Colonic mucosa (tissue), 4 donors: ENCODE measurements around the gene SLC29A3. TPM values are rescaled to one million over a fixed set of nuclear protein-coding genes. Genes with fewer than 3 reads are reported as not detected.
A peak's percentile ranks its signal among the peaks of the same experiment; 100 is the strongest.

Experiments
- DNase-seq: peaks from one replicate; pipeline ENCODE4 v3.0.0-alpha.2; 2020
- H3K27ac ChIP-seq: fragments of 200-600 bp; one replicate; pipeline ENCODE4 v1.8.0; 2021
- H3K27me3 ChIP-seq: fragments of 200-600 bp; one replicate; pipeline ENCODE4 v1.8.0; 2021
- H3K36me3 ChIP-seq: fragments of 200-600 bp; one replicate; pipeline ENCODE4 v1.8.0; 2021
- H3K4me1 ChIP-seq: fragments of 200-600 bp; one replicate; pipeline ENCODE4 v1.8.0; 2021; ENCODE audit warnings: mild to moderate bottlenecking
- H3K4me3 ChIP-seq: fragments of 200-600 bp; one replicate; pipeline ENCODE4 v1.8.0; 2021
- H3K9ac ChIP-seq, 2 donors: one replicate each; pipeline ENCODE4 v1.7.0; 2013; ENCODE audit warnings: control low read depth in 2 of 2, low read depth in 2 of 2, low read length in 2 of 2
- H3K9me3 ChIP-seq: fragments of 200-600 bp; one replicate; pipeline ENCODE4 v1.8.0; 2021
- intact Hi-C: fragments of 100-400 bp; cut with DNase I; formaldehyde crosslinking; loops from one replicate; pipeline ENCODE4 v1.14.1; 2022
- total RNA-seq, 2 donors: library from RNA; stranded (reverse); fragmentation: NEBNext Ultra II Directional in 1 of 2; extraction: Animal tissue kit (Norgen Biotek cat#: 25700) in 1 of 2; gene quantifications; one replicate each; pipeline ENCODE4 v1.2.1, GENCODE V29; 2021
- TF ChIP-seq, protein P1 (sequence below): fragments of 200-600 bp; IDR thresholded peaks from one replicate; pipeline ENCODE4 v1.8.0; 2022; ENCODE audit warnings: antibody characterized with exemption, mild to moderate bottlenecking
- donor health status: healthy.
- donor health status: DM: no; HTN: no; CAD: no.
- donor health status: DM: no; HTN: no; CAD: no.

SLC29A3 gene
- total RNA-seq, 2 donors from 2014 or later = 3.8 to 6.5 TPM

DNA sequence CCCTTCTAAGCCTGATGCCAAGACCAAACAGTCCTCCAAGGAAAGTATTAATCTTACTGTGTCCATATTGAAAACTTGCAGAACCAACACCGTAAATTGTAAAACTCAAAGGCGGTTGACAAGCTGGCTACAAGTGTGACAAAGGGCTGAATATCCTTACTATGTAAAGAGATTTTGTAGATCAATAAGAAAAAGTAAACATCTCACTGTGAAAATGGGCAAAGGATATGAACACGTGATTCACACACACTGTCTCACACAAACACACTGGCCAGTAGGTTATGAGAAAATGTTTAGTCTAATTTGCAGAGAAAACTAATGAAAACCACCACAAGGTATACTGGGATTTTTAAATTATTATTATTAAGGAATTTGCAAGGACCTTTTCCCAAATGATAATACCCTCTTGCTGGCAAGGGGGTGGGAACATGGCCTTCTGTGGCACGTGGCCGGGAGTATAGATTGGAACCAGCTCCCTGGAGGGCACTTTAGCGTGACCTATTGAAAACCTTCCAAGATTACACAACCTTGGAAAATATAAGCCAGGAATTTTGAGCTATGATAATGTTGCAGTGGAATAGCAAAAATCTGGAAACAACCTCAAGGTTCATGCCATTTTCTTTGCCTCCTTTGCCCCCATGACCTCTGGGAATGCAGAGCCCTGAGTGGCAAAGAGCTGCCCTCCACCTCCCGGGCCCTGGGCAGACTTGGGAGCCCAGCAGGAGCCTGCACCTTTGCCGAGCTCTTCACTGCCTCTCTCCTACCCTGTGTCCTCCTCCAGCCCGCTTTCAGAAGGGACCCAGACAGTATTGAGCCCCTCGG lies 26.2 kb upstream of the SLC29A3 start:
- TF ChIP-seq, protein P1, sequence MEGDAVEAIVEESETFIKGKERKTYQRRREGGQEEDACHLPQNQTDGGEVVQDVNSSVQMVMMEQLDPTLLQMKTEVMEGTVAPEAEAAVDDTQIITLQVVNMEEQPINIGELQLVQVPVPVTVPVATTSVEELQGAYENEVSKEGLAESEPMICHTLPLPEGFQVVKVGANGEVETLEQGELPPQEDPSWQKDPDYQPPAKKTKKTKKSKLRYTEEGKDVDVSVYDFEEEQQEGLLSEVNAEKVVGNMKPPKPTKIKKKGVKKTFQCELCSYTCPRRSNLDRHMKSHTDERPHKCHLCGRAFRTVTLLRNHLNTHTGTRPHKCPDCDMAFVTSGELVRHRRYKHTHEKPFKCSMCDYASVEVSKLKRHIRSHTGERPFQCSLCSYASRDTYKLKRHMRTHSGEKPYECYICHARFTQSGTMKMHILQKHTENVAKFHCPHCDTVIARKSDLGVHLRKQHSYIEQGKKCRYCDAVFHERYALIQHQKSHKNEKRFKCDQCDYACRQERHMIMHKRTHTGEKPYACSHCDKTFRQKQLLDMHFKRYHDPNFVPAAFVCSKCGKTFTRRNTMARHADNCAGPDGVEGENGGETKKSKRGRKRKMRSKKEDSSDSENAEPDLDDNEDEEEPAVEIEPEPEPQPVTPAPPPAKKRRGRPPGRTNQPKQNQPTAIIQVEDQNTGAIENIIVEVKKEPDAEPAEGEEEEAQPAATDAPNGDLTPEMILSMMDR = no peak
- H3K9ac ChIP-seq = no peak overlapping the region
- no peaks in the 10 kb centered on the region for H3K9me3 ChIP-seq
- intact Hi-C loops = no loop called here
- DNase-seq = no peak
- no peak overlapping the region for H3K4me3 ChIP-seq
- H3K27ac ChIP-seq = no peak overlapping the region
- no peaks in the 10 kb centered on the region for H3K36me3 ChIP-seq
- H3K4me1 ChIP-seq = no peaks in the 10 kb centered on the region
- H3K27me3 ChIP-seq = no peaks in the 10 kb centered on the region

- Histone ChIP-seq H3K9ac (no peak overlapping the region), H3K4me3 (no peak overlapping the region), H3K36me3 (no peaks in the 10 kb centered on the region), H3K27ac (no peak overlapping the region), H3K27me3 (no peaks in the 10 kb centered on the region), H3K9me3 (no peaks in the 10 kb centered on the region), H3K4me1 (no peaks in the 10 kb centered on the region)
- TF ChIP-seq, protein P1 = no peak
- intact Hi-C loops = no loop called here
- peak; percentile 41 for DNase-seq
These were observed 25.5 kb upstream of the SLC29A3 start for GRCh38 chr10:71293446-71294084.

DNA sequence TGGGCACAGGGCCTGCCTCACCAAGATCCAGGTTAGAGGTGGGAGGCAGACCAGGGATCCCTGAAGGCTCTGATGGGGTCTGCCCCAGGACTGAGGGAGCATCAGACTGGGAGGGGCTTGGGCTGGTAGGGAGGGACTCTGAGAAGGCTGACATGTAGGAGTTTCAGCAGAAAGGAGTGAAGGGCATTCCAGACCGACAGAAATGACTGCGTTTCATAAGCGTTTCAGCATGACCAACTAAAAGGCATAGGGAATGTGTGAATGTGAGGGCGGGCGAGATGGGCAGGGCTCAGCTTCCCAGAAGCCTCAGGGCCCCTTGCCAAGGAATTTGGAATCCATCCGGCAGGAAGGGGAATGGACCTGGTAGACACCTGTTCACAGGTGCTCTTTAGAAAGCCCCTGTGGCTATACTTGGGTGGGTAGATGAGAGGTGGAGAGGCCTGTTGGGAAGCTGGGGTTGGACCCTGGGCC lies 24.9 kb upstream of the SLC29A3 start:
- TF ChIP-seq, protein P1 = no peak
- no peak overlapping the region for H3K9ac ChIP-seq
- H3K4me1 ChIP-seq = no peaks in the 10 kb centered on the region
- intact Hi-C loops = no loop called here
- DNase-seq = no peak
- no peak overlapping the region for H3K27ac ChIP-seq
- no peaks in the 10 kb centered on the region for H3K36me3 ChIP-seq
- no peak overlapping the region for H3K4me3 ChIP-seq
- no peaks in the 10 kb centered on the region for H3K27me3 ChIP-seq
- H3K9me3 ChIP-seq = no peaks in the 10 kb centered on the region

DNA sequence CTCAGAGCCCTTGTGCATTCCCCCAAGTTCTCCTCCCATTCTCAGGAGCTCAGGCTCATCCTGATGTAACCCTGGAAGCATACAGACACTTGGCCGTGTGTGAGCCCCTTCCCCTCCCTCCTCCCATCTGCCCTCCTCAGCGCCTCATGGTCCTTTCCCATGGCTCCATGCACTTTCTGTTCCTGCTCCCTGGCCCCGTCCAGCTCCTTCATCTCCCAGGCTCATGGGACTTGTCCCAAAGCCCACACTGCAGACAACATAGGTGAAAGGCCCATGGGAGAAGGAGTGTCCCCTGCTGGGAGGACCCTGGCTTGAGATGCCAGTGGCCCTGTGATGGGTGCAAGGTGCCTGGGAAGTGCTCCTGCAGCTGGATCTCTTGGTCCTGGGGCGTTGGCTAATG lies 24.2 kb upstream of the SLC29A3 start:
- H3K36me3 ChIP-seq = no peaks in the 10 kb centered on the region
- no peaks in the 10 kb centered on the region for H3K27me3 ChIP-seq
- no peak overlapping the region for H3K27ac ChIP-seq
- H3K9ac ChIP-seq = no peak overlapping the region
- H3K9me3 ChIP-seq = no peaks in the 10 kb centered on the region
- intact Hi-C loops = no loop called here
- H3K4me3 ChIP-seq = no peak overlapping the region
- H3K4me1 ChIP-seq = no peaks in the 10 kb centered on the region
- TF ChIP-seq, protein P1 = no peak
- DNase-seq = no peak

DNA sequence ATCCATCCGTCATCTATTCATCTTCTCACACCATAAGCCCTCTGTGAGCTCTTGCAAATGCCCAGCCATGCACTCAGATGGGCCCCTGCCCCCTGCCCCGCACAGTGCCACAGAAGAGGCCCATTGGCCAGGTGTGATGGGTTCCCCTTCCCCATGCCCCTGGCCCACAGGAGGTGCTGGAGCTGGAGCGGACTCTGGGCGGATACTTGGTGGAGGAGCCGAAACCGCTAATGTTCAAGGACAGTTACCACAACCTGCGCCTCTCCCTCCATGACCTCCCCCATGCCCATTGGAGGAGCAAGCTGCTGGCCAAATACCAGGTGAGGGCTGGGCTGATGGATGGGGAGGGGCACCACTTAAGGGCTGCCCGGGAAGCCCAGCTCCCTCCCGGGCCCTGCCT lies 23.4 kb upstream of the SLC29A3 start:
- H3K9me3 ChIP-seq = no peaks in the 10 kb centered on the region
- H3K4me3 ChIP-seq = no peak overlapping the region
- no peaks in the 10 kb centered on the region for H3K36me3 ChIP-seq
- H3K9ac ChIP-seq = no peak overlapping the region
- no peak overlapping the region for H3K27ac ChIP-seq
- no peaks in the 10 kb centered on the region for H3K27me3 ChIP-seq
- intact Hi-C loops = no loop called here
- TF ChIP-seq, protein P1 = no peak
- DNase-seq = no peak
- no peaks in the 10 kb centered on the region for H3K4me1 ChIP-seq
